Stimulated activated naive CD8-positive, alpha-beta T cell treated with anti-CD3 and anti-CD28 coated beads, Interleukin-15, amount 100 ng/mL, for 72 hours (primary cell): ENCODE results near the gene HK2.

Experiments
- ATAC-seq: fragments of 150-1000 bp; cut with Tn5 transposase; 2 replicates; pipeline ENCODE4 v1.10.0; 2021; ENCODE audit warnings: mild to moderate bottlenecking, moderate library complexity
- DNase-seq, 2 donors: peaks; one replicate each; pipeline ENCODE4 v3.0.0; 2021 to 2022
- H3K27ac Mint-ChIP-seq, 2 donors: one replicate each; pipeline ENCODE4 v1.8.0; 2022; ENCODE audit warnings: mild to moderate bottlenecking in 2 of 2, mixed read lengths in 2 of 2, moderate library complexity in 2 of 2
- H3K27me3 Mint-ChIP-seq: one replicate; pipeline ENCODE4 v1.8.0; 2022; ENCODE audit warnings: mixed read lengths
- H3K4me1 Mint-ChIP-seq: one replicate; pipeline ENCODE4 v1.8.0; 2022; ENCODE audit warnings: mild to moderate bottlenecking, mixed read lengths
- H3K4me3 Mint-ChIP-seq, 2 donors: one replicate each; pipeline ENCODE4 v1.8.0; 2022; ENCODE audit warnings: mild to moderate bottlenecking in 2 of 2, mixed read lengths in 2 of 2, moderate library complexity in 1 of 2
- H3K9me3 Mint-ChIP-seq, 2 donors: one replicate each; pipeline ENCODE4 v1.8.0; 2022; ENCODE audit warnings: mixed read lengths in 2 of 2

The HK2 gene

DNA sequence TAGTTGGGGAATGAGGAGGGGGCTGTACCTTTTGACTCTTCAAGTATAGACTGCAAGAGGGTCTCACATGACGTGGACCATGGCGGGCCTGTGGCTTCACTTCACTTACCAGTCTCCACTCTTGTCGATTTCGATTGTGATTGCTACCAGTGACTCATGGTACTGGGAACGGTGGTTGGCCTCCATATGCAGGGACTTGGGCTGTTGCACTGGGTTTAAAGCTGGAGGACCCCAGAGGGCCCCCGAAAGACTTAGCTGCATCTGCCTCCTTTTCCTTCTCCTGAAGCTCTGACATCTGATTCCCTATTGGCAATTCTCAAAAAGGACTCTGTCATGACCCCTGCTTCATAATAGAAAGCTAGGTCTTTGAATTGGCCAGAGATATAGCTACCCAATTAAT, 43.4 kb downstream of the HK2 start:
- H3K27ac Mint-ChIP-seq = no peak overlapping the region
- peaks cover 5% of the 10 kb centered on the region for H3K4me1 Mint-ChIP-seq
- ATAC-seq (no peak), DNase-seq (no peak)
- no peaks in the 10 kb centered on the region for H3K27me3 Mint-ChIP-seq
- H3K4me3 Mint-ChIP-seq = no peak overlapping the region
- no peaks in the 10 kb centered on the region for H3K9me3 Mint-ChIP-seq

DNA sequence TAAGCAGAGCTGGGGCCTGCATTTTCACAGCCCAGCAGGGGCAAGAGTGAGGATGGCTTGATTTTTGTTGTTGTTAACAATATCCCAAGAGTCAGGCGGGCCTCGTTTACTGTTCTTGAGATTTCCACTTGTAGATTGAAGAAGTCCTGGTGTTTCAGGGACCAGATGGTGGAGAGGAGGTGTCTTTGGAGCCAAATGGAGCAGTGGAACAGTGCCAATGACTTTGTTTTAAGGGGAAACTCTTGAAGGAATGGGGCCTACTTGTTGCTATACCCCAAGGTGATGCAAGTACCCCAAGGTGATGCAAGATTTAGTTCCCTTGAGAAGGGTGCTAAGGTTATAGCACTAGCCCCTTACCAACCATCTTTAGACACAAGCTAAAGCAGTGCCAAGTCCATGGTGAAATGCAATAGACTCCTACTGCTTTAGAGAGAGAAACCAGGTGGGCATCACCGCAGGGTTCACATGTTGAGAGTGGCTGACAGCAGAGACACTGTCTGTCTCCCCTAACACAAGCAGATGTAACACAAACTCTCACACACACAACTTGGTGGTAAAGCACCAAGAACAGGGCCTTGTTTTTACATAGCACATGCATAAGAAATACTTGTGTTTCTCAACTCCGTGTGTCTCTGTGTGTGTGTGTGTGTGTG, 44.0 kb downstream of the HK2 start:
- Mint-ChIP-seq H3K9me3 (no peaks in the 10 kb centered on the region), H3K27me3 (no peaks in the 10 kb centered on the region), H3K4me3 (no peak overlapping the region), H3K4me1 (peaks cover 5% of the 10 kb centered on the region), H3K27ac (no peak overlapping the region)
- ATAC-seq = no peak
- DNase-seq = no peak

- ATAC-seq (no peak), DNase-seq (no peak)
- Mint-ChIP-seq H3K4me3 (no peak overlapping the region), H3K27ac (peak overlapping the region in 1 of 2 donors; percentile 92), H3K9me3 (no peaks in the 10 kb centered on the region), H3K4me1 (peaks cover 5% of the 10 kb centered on the region), H3K27me3 (no peaks in the 10 kb centered on the region)
Observed at GRCh38 chr2:74878551-74878950, 44.6 kb downstream of the HK2 start.

GRCh38 chr2:74880054-74880728, 46.3 kb downstream of the HK2 start:
- Mint-ChIP-seq H3K4me1 (peaks cover 5% of the 10 kb centered on the region), H3K9me3 (no peaks in the 10 kb centered on the region), H3K27ac (no peak overlapping the region), H3K27me3 (no peaks in the 10 kb centered on the region), H3K4me3 (no peak overlapping the region)
- ATAC-seq (no peak), DNase-seq (no peak)

DNA sequence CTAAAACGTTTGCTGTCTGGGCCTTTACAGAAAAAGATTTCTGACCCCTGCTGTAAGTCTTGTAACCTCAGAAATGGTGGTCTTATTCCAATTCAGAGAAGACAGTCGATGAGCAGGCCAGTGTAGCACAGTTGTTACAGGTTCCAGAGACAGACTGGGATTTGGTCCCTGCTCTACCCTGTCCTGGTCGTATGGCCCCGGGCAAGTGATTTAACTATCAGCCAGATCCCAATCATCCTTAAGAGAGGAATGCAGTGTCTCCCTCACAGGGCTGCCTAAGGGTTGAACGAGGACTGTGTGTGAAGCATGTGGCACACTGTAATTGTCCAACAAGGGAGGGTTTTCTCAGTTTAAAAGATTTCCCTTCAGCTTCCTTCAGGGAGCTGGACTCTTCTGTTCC, 47.2 kb downstream of the HK2 start:
- no peak overlapping the region for H3K27ac Mint-ChIP-seq
- H3K4me1 Mint-ChIP-seq = peaks cover 2% of the 10 kb centered on the region
- ATAC-seq = no peak
- H3K9me3 Mint-ChIP-seq = no peaks in the 10 kb centered on the region
- H3K4me3 Mint-ChIP-seq = no peak overlapping the region
- H3K27me3 Mint-ChIP-seq = no peaks in the 10 kb centered on the region
- no peak for DNase-seq

GRCh38 chr2:74881626-74882298, 47.8 kb downstream of the HK2 start:
- Mint-ChIP-seq H3K27ac (no peak overlapping the region), H3K4me1 (no peaks in the 10 kb centered on the region), H3K9me3 (no peaks in the 10 kb centered on the region), H3K4me3 (no peak overlapping the region), H3K27me3 (no peaks in the 10 kb centered on the region)
- DNase-seq (no peak), ATAC-seq (no peak)

GRCh38 chr2:74882299-74882687, 48.4 kb downstream of the HK2 start:
- no peak overlapping the region for H3K4me3 Mint-ChIP-seq
- no peaks in the 10 kb centered on the region for H3K4me1 Mint-ChIP-seq
- no peak for ATAC-seq
- no peak for DNase-seq
- no peaks in the 10 kb centered on the region for H3K27me3 Mint-ChIP-seq
- H3K27ac Mint-ChIP-seq = no peak overlapping the region
- H3K9me3 Mint-ChIP-seq = no peaks in the 10 kb centered on the region

DNA sequence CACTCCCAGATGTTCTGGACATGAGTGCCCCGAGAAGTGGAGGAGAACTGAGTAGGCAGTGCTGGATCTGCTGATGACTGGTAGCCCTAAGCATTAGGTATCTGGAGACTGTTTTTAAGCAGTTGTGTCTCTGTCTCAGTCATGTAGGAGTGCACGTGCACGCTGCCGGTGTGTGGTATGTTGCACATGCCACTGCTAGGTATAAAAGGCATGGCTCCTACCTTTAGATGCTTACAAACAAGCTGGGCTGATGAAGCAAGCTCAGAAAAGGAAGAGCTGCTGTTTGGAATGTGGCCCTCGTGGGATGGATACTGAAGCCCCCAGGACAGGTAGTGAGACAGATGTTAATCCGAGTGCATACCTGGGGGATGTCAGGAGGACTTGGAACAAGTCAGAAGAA, 49.1 kb downstream of the HK2 start:
- ATAC-seq (no peak), DNase-seq (no peak)
- no peaks in the 10 kb centered on the region for H3K4me1 Mint-ChIP-seq
- H3K27me3 Mint-ChIP-seq = no peaks in the 10 kb centered on the region
- no peak overlapping the region for H3K4me3 Mint-ChIP-seq
- no peaks in the 10 kb centered on the region for H3K9me3 Mint-ChIP-seq
- peak overlapping the region in 1 of 2 donors; percentile 48 for H3K27ac Mint-ChIP-seq

- H3K4me1 Mint-ChIP-seq = no peaks in the 10 kb centered on the region
- ATAC-seq = no peak
- no peak overlapping the region for H3K4me3 Mint-ChIP-seq
- no peaks in the 10 kb centered on the region for H3K9me3 Mint-ChIP-seq
- no peaks in the 10 kb centered on the region for H3K27me3 Mint-ChIP-seq
- no peak for DNase-seq
- no peak overlapping the region for H3K27ac Mint-ChIP-seq
Observed at GRCh38 chr2:74884118-74884762, 50.3 kb downstream of the HK2 start.

DNA sequence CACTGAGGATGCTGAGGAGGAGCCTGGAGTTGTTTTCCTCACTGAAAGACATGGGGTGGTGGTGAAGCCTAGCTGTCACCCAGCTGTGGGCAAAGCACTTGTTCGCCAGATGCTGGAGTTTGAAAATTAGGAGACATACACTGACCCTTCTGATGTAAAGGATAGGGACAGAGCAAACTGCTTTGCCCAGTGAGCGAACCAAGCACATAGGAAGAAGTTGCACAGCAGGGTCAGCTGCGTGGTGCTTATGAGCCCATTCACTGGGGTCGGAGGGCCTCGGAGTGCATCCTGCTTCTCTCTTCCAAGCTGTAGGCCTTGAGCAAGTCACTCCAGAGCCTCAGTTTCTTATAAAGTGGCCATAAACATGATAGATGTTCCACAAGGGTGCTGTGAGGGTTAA, 50.9 kb downstream of the HK2 start:
- no peak overlapping the region for H3K27ac Mint-ChIP-seq
- ATAC-seq (no peak), DNase-seq (no peak)
- H3K4me3 Mint-ChIP-seq = no peak overlapping the region
- no peaks in the 10 kb centered on the region for H3K4me1 Mint-ChIP-seq
- H3K27me3 Mint-ChIP-seq = no peaks in the 10 kb centered on the region
- H3K9me3 Mint-ChIP-seq = no peaks in the 10 kb centered on the region

DNA sequence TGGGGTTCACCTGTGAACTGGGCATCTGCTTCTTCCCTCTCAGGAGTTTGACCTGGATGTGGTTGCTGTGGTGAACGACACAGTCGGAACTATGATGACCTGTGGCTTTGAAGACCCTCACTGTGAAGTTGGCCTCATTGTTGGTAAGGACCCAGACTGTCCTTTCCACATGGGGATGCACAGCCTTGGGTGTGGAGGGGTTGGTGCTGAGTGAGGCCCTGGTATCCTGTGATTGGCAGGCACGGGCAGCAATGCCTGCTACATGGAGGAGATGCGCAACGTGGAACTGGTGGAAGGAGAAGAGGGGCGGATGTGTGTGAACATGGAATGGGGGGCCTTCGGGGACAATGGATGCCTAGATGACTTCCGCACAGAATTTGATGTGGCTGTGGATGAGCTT, 52.3 kb downstream of the HK2 start:
- ATAC-seq = no peak
- no peaks in the 10 kb centered on the region for H3K27me3 Mint-ChIP-seq
- H3K4me3 Mint-ChIP-seq = no peak overlapping the region
- H3K27ac Mint-ChIP-seq = no peak overlapping the region
- no peak for DNase-seq
- H3K4me1 Mint-ChIP-seq = no peaks in the 10 kb centered on the region
- no peaks in the 10 kb centered on the region for H3K9me3 Mint-ChIP-seq

GRCh38 chr2:74886811-74887210, 52.9 kb downstream of the HK2 start:
- ATAC-seq = no peak
- H3K27me3 Mint-ChIP-seq = no peaks in the 10 kb centered on the region
- no peaks in the 10 kb centered on the region for H3K9me3 Mint-ChIP-seq
- H3K27ac Mint-ChIP-seq = peak overlapping the region in 1 of 2 donors; percentile 37
- no peak overlapping the region for H3K4me3 Mint-ChIP-seq
- DNase-seq = no peak
- no peaks in the 10 kb centered on the region for H3K4me1 Mint-ChIP-seq

DNA sequence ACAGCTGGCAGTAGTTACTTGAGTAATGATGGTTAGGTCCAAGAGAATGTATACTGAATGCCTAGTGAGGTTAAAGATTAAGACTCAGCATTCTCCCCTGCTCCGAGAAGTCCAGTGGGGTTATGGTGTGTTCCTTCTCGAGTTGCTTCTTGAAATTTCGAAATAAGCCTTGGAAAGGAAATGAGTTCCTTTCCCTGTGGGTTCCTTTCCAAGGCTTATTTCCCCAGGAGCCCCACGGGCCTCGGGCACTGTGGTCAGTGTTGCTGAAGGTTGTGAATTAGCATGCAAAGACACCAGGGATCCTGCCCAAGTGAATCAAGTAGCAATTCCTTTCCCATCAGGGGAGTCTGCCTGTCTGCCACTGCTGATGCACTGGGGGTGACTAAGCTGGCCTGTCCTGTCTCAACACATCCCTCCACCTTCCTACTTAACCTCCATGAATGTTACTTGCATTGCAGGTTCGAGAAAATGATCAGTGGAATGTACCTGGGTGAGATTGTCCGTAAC, 53.6 kb downstream of the HK2 start:
- no peaks in the 10 kb centered on the region for H3K4me1 Mint-ChIP-seq
- DNase-seq = no peak
- ATAC-seq = no peak
- H3K27me3 Mint-ChIP-seq = no peaks in the 10 kb centered on the region
- H3K9me3 Mint-ChIP-seq = no peaks in the 10 kb centered on the region
- H3K27ac Mint-ChIP-seq = no peak overlapping the region
- no peak overlapping the region for H3K4me3 Mint-ChIP-seq

DNA sequence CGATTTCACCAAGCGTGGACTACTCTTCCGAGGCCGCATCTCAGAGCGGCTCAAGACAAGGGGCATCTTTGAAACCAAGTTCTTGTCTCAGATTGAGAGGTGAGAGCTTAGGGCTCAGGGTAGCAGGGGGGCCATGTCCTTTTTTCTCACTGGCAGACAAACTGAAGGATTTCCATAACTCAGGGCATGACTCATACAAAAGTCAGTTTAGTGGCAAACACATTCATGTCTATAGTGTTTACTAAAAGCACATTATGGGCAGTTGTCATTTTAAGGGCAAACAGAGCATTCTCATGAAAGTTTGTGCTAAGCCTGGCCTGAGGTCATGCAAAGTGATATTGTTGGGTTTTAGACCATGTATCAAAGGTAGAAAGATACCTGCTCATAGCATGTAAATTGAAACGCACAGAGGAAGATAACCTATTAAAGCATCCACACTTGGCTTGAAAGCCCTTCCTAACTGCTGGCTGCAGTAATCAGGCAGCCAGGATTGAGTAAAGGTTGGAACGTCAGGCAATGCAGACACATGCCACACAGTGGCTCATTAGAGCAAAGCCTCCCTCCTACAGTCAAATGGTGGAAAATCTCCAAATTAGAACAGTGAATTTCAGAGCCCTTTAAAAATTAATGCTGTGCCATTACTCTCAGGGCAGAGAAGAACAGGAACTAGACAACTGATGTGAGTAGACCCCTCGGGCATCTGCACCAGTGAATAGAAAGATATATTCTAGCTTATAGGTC, 54.2 kb downstream of the HK2 start:
- DNase-seq (no peak), ATAC-seq (no peak)
- Mint-ChIP-seq H3K27ac (no peak overlapping the region), H3K27me3 (no peaks in the 10 kb centered on the region), H3K4me1 (no peaks in the 10 kb centered on the region), H3K9me3 (no peaks in the 10 kb centered on the region), H3K4me3 (no peak overlapping the region)

DNA sequence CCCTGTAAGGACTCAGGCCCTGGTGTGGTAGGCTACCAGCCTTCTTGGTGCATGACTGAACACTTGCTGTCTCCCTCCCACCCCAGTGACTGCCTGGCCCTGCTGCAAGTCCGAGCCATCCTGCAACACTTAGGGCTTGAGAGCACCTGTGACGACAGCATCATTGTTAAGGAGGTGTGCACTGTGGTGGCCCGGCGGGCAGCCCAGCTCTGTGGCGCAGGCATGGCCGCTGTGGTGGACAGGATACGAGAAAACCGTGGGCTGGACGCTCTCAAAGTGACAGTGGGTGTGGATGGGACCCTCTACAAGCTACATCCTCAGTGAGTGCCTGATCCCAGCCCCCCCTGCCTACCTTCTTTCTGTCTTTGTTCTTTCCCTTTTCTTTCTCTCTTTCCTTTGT, 55.2 kb downstream of the HK2 start:
- DNase-seq (no peak), ATAC-seq (no peak)
- Mint-ChIP-seq H3K9me3 (no peaks in the 10 kb centered on the region), H3K27me3 (no peaks in the 10 kb centered on the region), H3K4me1 (no peaks in the 10 kb centered on the region), H3K4me3 (no peak overlapping the region), H3K27ac (peak overlapping the region; percentile 10 to 44)
